ENCODE measurements around the gene NVL. TPM values are rescaled to one million over a fixed set of nuclear protein-coding genes. Genes with fewer than 3 reads are reported as not detected.

NVL gene
- total RNA-seq, 2 donors from 2014 or later, result 23.9 to 29.7 TPM

GRCh38 chr1:224298346-224299330 lies 31.3 kb downstream of the NVL start:
- peaks cover 0 to 3% of the 10 kb centered on the region in 2 donors for H3K36me3 ChIP-seq
- no peak overlapping the region for H3K27ac ChIP-seq
- intact Hi-C loops (cut with DNase I), result no loop called here
- H3K4me1 ChIP-seq (replicated peaks), result no peaks in the 10 kb centered on the region
- 75% methylated on average over 8 of the region's 8 CpGs for WGBS
- no peaks in the 10 kb centered on the region for H3K27me3 ChIP-seq (replicated peaks; ENCODE audit: insufficient read depth)
- H3K4me3 ChIP-seq, result no peak overlapping the region
- DNase-seq (ENCODE audit: low spot score), result no peak
- TF ChIP-seq CTCF (IDR thresholded peaks at IDR 0.05), result no peak
- TF ChIP-seq POLR2A (IDR thresholded peaks at IDR 0.05), result no peak
- no peak for TF ChIP-seq POLR2AphosphoS5 (IDR thresholded peaks at IDR 0.05)
- no peaks in the 10 kb centered on the region for H3K9me3 ChIP-seq

- 93% methylated on average over 1 of the region's 1 CpG for WGBS
- DNase-seq (ENCODE audit: low spot score), result no peak
- intact Hi-C loops (cut with DNase I), result no loop called here
- Histone ChIP-seq H3K4me1 (replicated peaks) (no peaks in the 10 kb centered on the region), H3K4me3 (no peak overlapping the region), H3K27ac (no peak overlapping the region), H3K9me3 (no peaks in the 10 kb centered on the region), H3K27me3 (replicated peaks; ENCODE audit: insufficient read depth) (no peaks in the 10 kb centered on the region), H3K36me3 (peaks cover 0 to 4% of the 10 kb centered on the region in 2 donors)
- TF ChIP-seq CTCF (IDR thresholded peaks at IDR 0.05) (no peak), POLR2AphosphoS5 (IDR thresholded peaks at IDR 0.05) (no peak), POLR2A (IDR thresholded peaks at IDR 0.05) (no peak)
These were observed 35.2 kb downstream of the NVL start for GRCh38 chr1:224294775-224295174.

- Histone ChIP-seq H3K4me3 (no peak overlapping the region), H3K27me3 (replicated peaks; ENCODE audit: insufficient read depth) (no peaks in the 10 kb centered on the region), H3K9me3 (no peaks in the 10 kb centered on the region), H3K4me1 (replicated peaks) (no peaks in the 10 kb centered on the region), H3K36me3 (peaks cover 0 to 6% of the 10 kb centered on the region in 2 donors), H3K27ac (no peak overlapping the region)
- intact Hi-C loops (cut with DNase I), result no loop called here
- WGBS, result 68% methylated on average over 3 of the region's 3 CpGs
- TF ChIP-seq POLR2A (IDR thresholded peaks at IDR 0.05), result no peak
- no peak for TF ChIP-seq CTCF (IDR thresholded peaks at IDR 0.05)
- no peak for TF ChIP-seq POLR2AphosphoS5 (IDR thresholded peaks at IDR 0.05)
- DNase-seq (ENCODE audit: low spot score), result no peak
These were observed 37.6 kb downstream of the NVL start for GRCh38 chr1:224292419-224292818.

- H3K27me3 ChIP-seq (replicated peaks; ENCODE audit: insufficient read depth), result no peaks in the 10 kb centered on the region
- 75% methylated on average over 1 of the region's 1 CpG for WGBS
- TF ChIP-seq POLR2A (IDR thresholded peaks at IDR 0.05) (no peak), CTCF (IDR thresholded peaks at IDR 0.05) (no peak), POLR2AphosphoS5 (IDR thresholded peaks at IDR 0.05) (no peak)
- intact Hi-C loops (cut with DNase I), result no loop called here
- H3K4me3 ChIP-seq, result no peak overlapping the region
- H3K36me3 ChIP-seq, result peaks cover 0 to 6% of the 10 kb centered on the region in 2 donors
- H3K4me1 ChIP-seq (replicated peaks), result no peaks in the 10 kb centered on the region
- no peak for DNase-seq (ENCODE audit: low spot score)
- H3K27ac ChIP-seq, result no peak overlapping the region
- H3K9me3 ChIP-seq, result no peaks in the 10 kb centered on the region
These were observed 40.6 kb downstream of the NVL start for GRCh38 chr1:224289396-224289795.

GRCh38 chr1:224287714-224288113 lies 42.3 kb downstream of the NVL start:
- H3K9me3 ChIP-seq, result no peaks in the 10 kb centered on the region
- TF ChIP-seq POLR2A (IDR thresholded peaks at IDR 0.05), result no peak
- no peak for TF ChIP-seq POLR2AphosphoS5 (IDR thresholded peaks at IDR 0.05)
- no peak for TF ChIP-seq CTCF (IDR thresholded peaks at IDR 0.05)
- 79% methylated on average over 2 of the region's 2 CpGs for WGBS
- no peaks in the 10 kb centered on the region for H3K27me3 ChIP-seq (replicated peaks; ENCODE audit: insufficient read depth)
- no peak for DNase-seq (ENCODE audit: low spot score)
- H3K27ac ChIP-seq, result no peak overlapping the region
- H3K4me3 ChIP-seq, result no peak overlapping the region
- H3K36me3 ChIP-seq, result peaks cover 0 to 3% of the 10 kb centered on the region in 2 donors
- intact Hi-C loops (cut with DNase I), result no loop called here
- H3K4me1 ChIP-seq (replicated peaks), result no peaks in the 10 kb centered on the region
